Lower leg skin (tissue), 4 donors: Measurements from ENCODE around the gene TOX4. TPM values are rescaled to one million over a fixed set of nuclear protein-coding genes. Genes with fewer than 3 reads are reported as not detected.

Experiments used
- DNase-seq, 2 donors: peaks; one replicate each; pipeline ENCODE4 v3.0.0-alpha.2; 2019; ENCODE audit warnings: low spot score in 2 of 2
- H3K4me3 ChIP-seq: fragments of 200-600 bp; sonication (generic); 2 replicates; pipeline ENCODE4 v1.5.1; 2017; ENCODE audit warnings: mild to moderate bottlenecking, low read depth; ENCODE audit not compliant: poor library complexity, severe bottlenecking
- CTCF ChIP-seq, 3 donors: fragments of 450-650 bp; IDR thresholded peaks; one replicate each; pipeline ENCODE4 v1.5.1; 2016; ENCODE audit warnings: antibody characterized with exemption in 3 of 3, mild to moderate bottlenecking in 3 of 3, moderate library complexity in 2 of 3
- POLR2A ChIP-seq, 2 donors: fragments of 450-650 bp; IDR thresholded peaks; one replicate each; pipeline ENCODE4 v1.6.1; 2016 to 2017; ENCODE audit warnings: antibody characterized with exemption in 2 of 2, mild to moderate bottlenecking in 1 of 2, moderate library complexity in 1 of 2
- WGBS, 2 donors: methylation state at CpG; one replicate each; pipeline ENCODE4 v1.1.5; 2018; 5-methylcytosine and 5-hydroxymethylcytosine counted together
- intact Hi-C: fragments of 100-400 bp; cut with DNase I; formaldehyde crosslinking; loops from one replicate; pipeline ENCODE4 v1.15.0; 2023; ENCODE audit warnings: low total_unique reads
- total RNA-seq, 4 donors: library from RNA; depleted of rRNA; stranded (reverse); fragments of >200 nt; gene quantifications; one replicate each; pipeline ENCODE4 v1.1.0, GENCODE V29; 2016

Gene TOX4
- total RNA-seq, 4 donors from 2014 or later = 69.8 to 94.9 (median 75.7) TPM

GRCh38 chr14:21520767-21521166 lies 43.8 kb downstream of the TOX4 start:
- intact Hi-C loops = no loop called here
- H3K4me3 ChIP-seq = no peak overlapping the region
- TF ChIP-seq CTCF (IDR thresholded peaks at IDR 0.05) (no peak), POLR2A (IDR thresholded peaks at IDR 0.05) (no peak)
- DNase-seq = no peak
- 95 to 98% methylated on average over 1 of the region's 1 CpG for WGBS, 2 donors

GRCh38 chr14:21521501-21521900 lies 44.5 kb downstream of the TOX4 start:
- no peak overlapping the region for H3K4me3 ChIP-seq
- DNase-seq = no peak
- intact Hi-C loops = no loop called here
- no peak for TF ChIP-seq CTCF (IDR thresholded peaks at IDR 0.05)
- WGBS, 2 donors = 74 to 85% methylated on average over 2 of the region's 2 CpGs

- no peak for TF ChIP-seq CTCF (IDR thresholded peaks at IDR 0.05)
- no peak for TF ChIP-seq POLR2A (IDR thresholded peaks at IDR 0.05)
- H3K4me3 ChIP-seq = no peak overlapping the region
Measured at GRCh38 chr14:21523203-21523602, 46.2 kb downstream of the TOX4 start.

GRCh38 chr14:21524575-21525490 lies 47.8 kb downstream of the TOX4 start:
- H3K4me3 ChIP-seq = no peak overlapping the region
- WGBS, 2 donors = 84% methylated on average over 18 of the region's 18 CpGs
- no peak for TF ChIP-seq POLR2A (IDR thresholded peaks at IDR 0.05)
- TF ChIP-seq CTCF (IDR thresholded peaks at IDR 0.05) = no peak
- intact Hi-C loops = no loop called here
- no peak for DNase-seq

More at GRCh38 chr14:21523203-21523602, 46.2 kb downstream of the TOX4 start:
- intact Hi-C loops = no loop called here
- WGBS, 2 donors = 77 to 84% methylated on average over 6 of the region's 7 CpGs
- no peak for DNase-seq

GRCh38 chr14:21525571-21525961 lies 48.6 kb downstream of the TOX4 start:
- DNase-seq = no peak
- no peak overlapping the region for H3K4me3 ChIP-seq
- intact Hi-C loops = no loop called here
- TF ChIP-seq POLR2A (IDR thresholded peaks at IDR 0.05) (no peak), CTCF (IDR thresholded peaks at IDR 0.05) (no peak)
- WGBS, 2 donors = 20 to 34% methylated on average over 12 of the region's 12 CpGs
